Activated CD8-positive, alpha-beta T cell treated with anti-CD3 and anti-CD28 coated beads, Interleukin-2, amount 10 ng/mL, durations not matched to agents 7 days and 5 days (primary cell): ENCODE measurements around the gene KRTAP5-7. TPM values are rescaled to one million over a fixed set of nuclear protein-coding genes. Genes with fewer than 3 reads are reported as not detected.
A peak's percentile ranks its signal among the peaks of the same experiment; 100 is the strongest.

ENCODE experiments used
- ATAC-seq: fragments of 150-1000 bp; cut with Tn5 transposase; one replicate; pipeline ENCODE4 v1.10.0; 2021; ENCODE audit warnings: moderate library complexity
- CTCF ChIA-PET: fragments of 350-600 bp; sonication (Branson Sonifier 250); formaldehyde crosslinking; loops from one replicate; lab custom pipeline; 2021; ENCODE audit warnings: antibody characterized with exemption; lab: Charles Lee
- POLR2A ChIA-PET: fragments of 350-600 bp; sonication (Branson Sonifier 250); formaldehyde crosslinking; loops from one replicate; lab custom pipeline; 2021; ENCODE audit warnings: antibody characterized with exemption; lab: Charles Lee
- DNase-seq: peaks from one replicate; pipeline ENCODE4 v3.0.0-alpha.2; 2020
- H3K27ac Mint-ChIP-seq: one replicate; pipeline ENCODE4 v1.8.0; 2021; ENCODE audit warnings: mild to moderate bottlenecking, mixed read lengths
- H3K27me3 Mint-ChIP-seq: one replicate; pipeline ENCODE4 v1.8.0; 2021; ENCODE audit warnings: low read depth, mixed read lengths
- H3K36me3 Mint-ChIP-seq: one replicate; pipeline ENCODE4 v1.8.0; 2021; ENCODE audit warnings: low read depth, mixed read lengths
- H3K4me1 Mint-ChIP-seq: one replicate; pipeline ENCODE4 v1.8.0; 2021; ENCODE audit warnings: low read depth, mixed read lengths
- H3K4me3 Mint-ChIP-seq: one replicate; pipeline ENCODE4 v1.8.0; 2021; ENCODE audit warnings: mild to moderate bottlenecking, mixed read lengths
- H3K9me3 Mint-ChIP-seq: one replicate; pipeline ENCODE4 v1.8.0; 2022; ENCODE audit warnings: mixed read lengths; ENCODE audit not compliant: insufficient read depth
- total RNA-seq, 2 experiments: library from RNA; stranded (reverse); gene quantifications; one replicate each; pipeline ENCODE4 v1.2.3, GENCODE V29; 2021

The KRTAP5-7 gene
- total RNA-seq, 2 experiments from 2014 or later: not detected

- Mint-ChIP-seq H3K9me3 (no peaks in the 10 kb centered on the region), H3K4me3 (no peak overlapping the region), H3K4me1 (peaks cover 5% of the 10 kb centered on the region), H3K27me3 (no peaks in the 10 kb centered on the region), H3K27ac (no peak overlapping the region), H3K36me3 (peaks cover 61% of the 10 kb centered on the region)
- ChIA-PET CTCF (no interaction called here), POLR2A (interaction anchor here (0.6 kb wide), 1 partner anchor 898 kb away, joined by 6 read pairs; no protein-coding TSS in a partner anchor)
- no peak for ATAC-seq
- no peak for DNase-seq
These were observed 38.3 kb upstream of the KRTAP5-7 start for GRCh38 chr11:71488681-71489270.

GRCh38 chr11:71489311-71490043, 37.6 kb upstream of the KRTAP5-7 start:
- Mint-ChIP-seq H3K4me1 (peaks cover 5% of the 10 kb centered on the region), H3K4me3 (no peak overlapping the region), H3K27ac (peak overlapping the region; percentile 58), H3K27me3 (no peaks in the 10 kb centered on the region), H3K36me3 (peaks cover 59% of the 10 kb centered on the region), H3K9me3 (no peaks in the 10 kb centered on the region)
- ChIA-PET CTCF (no interaction called here), POLR2A (interaction anchor here (0.6 kb wide), 1 partner anchor 899 kb away, joined by 6 read pairs; no protein-coding TSS in a partner anchor)
- no peak for DNase-seq
- no peak for ATAC-seq

- CTCF ChIA-PET: no interaction called here
- Mint-ChIP-seq H3K27me3 (no peaks in the 10 kb centered on the region), H3K9me3 (no peaks in the 10 kb centered on the region), H3K27ac (no peak overlapping the region), H3K36me3 (peaks cover 57% of the 10 kb centered on the region), H3K4me3 (no peak overlapping the region), H3K4me1 (peaks cover 5% of the 10 kb centered on the region)
- DNase-seq (no peak), ATAC-seq (no peak)
- POLR2A ChIA-PET: no interaction called here
These were observed 36.9 kb upstream of the KRTAP5-7 start for GRCh38 chr11:71490044-71490730.

GRCh38 chr11:71490731-71491390, 36.2 kb upstream of the KRTAP5-7 start:
- Mint-ChIP-seq H3K4me3 (no peak overlapping the region), H3K9me3 (no peaks in the 10 kb centered on the region), H3K36me3 (peaks cover 57% of the 10 kb centered on the region), H3K27me3 (no peaks in the 10 kb centered on the region), H3K27ac (no peak overlapping the region), H3K4me1 (peaks cover 5% of the 10 kb centered on the region)
- ATAC-seq: no peak
- CTCF ChIA-PET: no interaction called here
- no peak for DNase-seq
- POLR2A ChIA-PET: no interaction called here

- Mint-ChIP-seq H3K36me3 (peaks cover 53% of the 10 kb centered on the region), H3K9me3 (no peaks in the 10 kb centered on the region), H3K27me3 (no peaks in the 10 kb centered on the region), H3K4me1 (peaks cover 5% of the 10 kb centered on the region), H3K27ac (no peak overlapping the region), H3K4me3 (no peak overlapping the region)
- ChIA-PET CTCF (no interaction called here), POLR2A (no interaction called here)
- ATAC-seq: no peak
- no peak for DNase-seq
These were observed 35.5 kb upstream of the KRTAP5-7 start for GRCh38 chr11:71491531-71491930.

GRCh38 chr11:71491940-71492339, 35.1 kb upstream of the KRTAP5-7 start:
- Mint-ChIP-seq H3K27ac (no peak overlapping the region), H3K4me3 (no peak overlapping the region), H3K36me3 (peaks cover 55% of the 10 kb centered on the region), H3K9me3 (no peaks in the 10 kb centered on the region), H3K27me3 (no peaks in the 10 kb centered on the region), H3K4me1 (peaks cover 5% of the 10 kb centered on the region)
- ChIA-PET POLR2A (no interaction called here), CTCF (no interaction called here)
- no peak for DNase-seq
- no peak for ATAC-seq

- H3K36me3 Mint-ChIP-seq: peaks cover 67% of the 10 kb centered on the region
- ChIA-PET POLR2A (no interaction called here), CTCF (no interaction called here)
- no peaks in the 10 kb centered on the region for H3K9me3 Mint-ChIP-seq
- ATAC-seq (no peak), DNase-seq (no peak)
- H3K27ac Mint-ChIP-seq: no peak overlapping the region
- H3K4me1 Mint-ChIP-seq: peaks cover 6% of the 10 kb centered on the region
- H3K27me3 Mint-ChIP-seq: no peaks in the 10 kb centered on the region
- H3K4me3 Mint-ChIP-seq: no peak overlapping the region
These were observed 31.5 kb upstream of the KRTAP5-7 start for GRCh38 chr11:71495286-71496230.

- POLR2A ChIA-PET: no interaction called here
These were observed 30.6 kb upstream of the KRTAP5-7 start for GRCh38 chr11:71496421-71496820.

GRCh38 chr11:71498091-71498490, 29.0 kb upstream of the KRTAP5-7 start:
- no peaks in the 10 kb centered on the region for H3K27me3 Mint-ChIP-seq
- H3K36me3 Mint-ChIP-seq: peaks cover 62% of the 10 kb centered on the region
- ChIA-PET CTCF (no interaction called here), POLR2A (no interaction called here)
- no peaks in the 10 kb centered on the region for H3K9me3 Mint-ChIP-seq
- peaks cover 6% of the 10 kb centered on the region for H3K4me1 Mint-ChIP-seq
- ATAC-seq (no peak), DNase-seq (no peak)
- no peak overlapping the region for H3K27ac Mint-ChIP-seq
- no peak overlapping the region for H3K4me3 Mint-ChIP-seq

More at GRCh38 chr11:71496421-71496820, 30.6 kb upstream of the KRTAP5-7 start:
- H3K27ac Mint-ChIP-seq: no peak overlapping the region
- DNase-seq: no peak
- peaks cover 68% of the 10 kb centered on the region for H3K36me3 Mint-ChIP-seq
- peaks cover 6% of the 10 kb centered on the region for H3K4me1 Mint-ChIP-seq
- no peaks in the 10 kb centered on the region for H3K27me3 Mint-ChIP-seq
- ATAC-seq: no peak
- H3K9me3 Mint-ChIP-seq: no peaks in the 10 kb centered on the region
- H3K4me3 Mint-ChIP-seq: no peak overlapping the region
- CTCF ChIA-PET: no interaction called here

GRCh38 chr11:71499125-71499524, 27.9 kb upstream of the KRTAP5-7 start:
- no peak for DNase-seq
- H3K4me3 Mint-ChIP-seq: no peak overlapping the region
- CTCF ChIA-PET: no interaction called here
- POLR2A ChIA-PET: interaction anchor here (1.3 kb wide), 1 partner anchor 430 kb away, joined by 3 read pairs; no protein-coding TSS in a partner anchor
- H3K4me1 Mint-ChIP-seq: peaks cover 6% of the 10 kb centered on the region
- no peak for ATAC-seq
- no peaks in the 10 kb centered on the region for H3K27me3 Mint-ChIP-seq
- H3K36me3 Mint-ChIP-seq: peaks cover 57% of the 10 kb centered on the region
- H3K9me3 Mint-ChIP-seq: no peaks in the 10 kb centered on the region
- H3K27ac Mint-ChIP-seq: no peak overlapping the region

- POLR2A ChIA-PET: interaction anchor here (1.3 kb wide), 1 partner anchor 430 kb away, joined by 3 read pairs; no protein-coding TSS in a partner anchor
- H3K27me3 Mint-ChIP-seq: no peaks in the 10 kb centered on the region
These were observed 27.5 kb upstream of the KRTAP5-7 start for GRCh38 chr11:71499546-71499945.

More at GRCh38 chr11:71499546-71499945, 27.5 kb upstream of the KRTAP5-7 start:
- Mint-ChIP-seq H3K4me3 (no peak overlapping the region), H3K9me3 (no peaks in the 10 kb centered on the region), H3K36me3 (peaks cover 56% of the 10 kb centered on the region), H3K27ac (no peak overlapping the region), H3K4me1 (peaks cover 6% of the 10 kb centered on the region)
- ATAC-seq (no peak), DNase-seq (no peak)
- CTCF ChIA-PET: no interaction called here
